NCI-H1417 (cell line): ENCODE data around the gene DGKZ.

Experiments used
- DNase-seq, 3 experiments: peaks; one replicate each; lab custom pipeline; 2025; lab: John Stamatoyannopoulos, UW

DGKZ gene

DNA sequence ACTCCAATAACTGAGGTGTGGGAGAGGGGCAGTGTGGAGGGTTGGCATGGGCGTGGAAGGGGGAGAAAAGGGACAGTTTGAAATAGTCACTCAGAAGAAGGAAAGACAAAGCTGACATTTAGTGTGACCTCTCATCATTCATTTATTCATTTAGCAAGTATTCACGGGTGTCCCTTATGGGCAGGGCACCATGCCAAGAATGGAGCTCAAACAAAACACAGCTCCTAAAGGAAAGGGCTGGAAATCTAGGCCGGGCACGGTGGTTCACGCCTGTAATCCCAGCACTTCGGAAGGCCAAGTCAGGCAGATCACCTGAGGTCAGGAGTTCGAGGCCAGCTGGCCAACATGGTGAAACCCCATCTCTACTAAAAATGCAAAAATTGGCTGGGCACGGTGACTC is 19.4 kb upstream of the DGKZ start:
- DNase-seq = no peak

- DNase-seq = no peak
Measured at GRCh38 chr11:46330154-46330553, 17.1 kb upstream of the DGKZ start.

DNA sequence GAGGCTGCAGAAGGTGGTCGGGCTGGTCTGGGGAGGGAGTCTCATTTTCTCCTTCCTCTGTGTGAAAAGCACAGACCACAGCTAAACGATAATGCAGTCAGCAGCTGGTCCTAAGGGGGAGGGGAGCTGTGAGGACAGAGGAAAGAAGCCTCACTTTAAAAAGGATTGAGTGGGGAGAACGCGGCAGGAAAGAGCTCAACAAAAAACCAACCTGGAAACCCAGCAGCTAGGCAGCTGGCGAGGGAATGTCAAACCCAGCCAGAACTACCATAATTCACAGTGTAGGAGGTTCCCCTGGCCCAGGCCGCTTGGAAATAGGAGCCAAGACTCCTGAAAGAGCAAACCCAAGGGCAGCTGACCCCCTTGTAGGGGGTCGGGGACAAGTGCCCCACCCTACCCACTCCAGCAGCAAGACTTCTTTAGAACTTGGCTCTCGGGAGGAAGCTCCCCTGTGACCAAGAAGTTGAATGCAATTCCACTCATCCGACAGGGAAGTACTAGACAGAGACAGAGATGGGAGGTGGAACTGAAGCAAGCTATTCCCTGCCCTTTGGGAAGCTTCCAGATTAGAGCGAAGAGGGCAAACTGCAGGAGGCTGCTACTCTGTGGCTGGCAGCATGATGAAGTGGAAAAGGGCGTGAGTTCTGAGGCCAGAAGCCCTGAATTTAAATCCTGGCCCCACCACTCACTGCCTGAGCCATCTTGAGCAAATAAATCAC is 16.5 kb upstream of the DGKZ start:
- DNase-seq = peak; percentile 57 to 89 (median 71)

- DNase-seq = no peak
Measured at GRCh38 chr11:46331282-46331984, 15.8 kb upstream of the DGKZ start.

- no peak for DNase-seq
Measured at GRCh38 chr11:46332093-46332567, 15.1 kb upstream of the DGKZ start.

- peak in 2 of 3 experiments; percentile 72 to 76 for DNase-seq
Measured at GRCh38 chr11:46332568-46333393, 14.5 kb upstream of the DGKZ start.

GRCh38 chr11:46333394-46333947 is 13.8 kb upstream of the DGKZ start:
- peak in 2 of 3 experiments; percentile 71 to 76 for DNase-seq

GRCh38 chr11:46334211-46334610 is 13.1 kb upstream of the DGKZ start:
- DNase-seq = no peak

DNA sequence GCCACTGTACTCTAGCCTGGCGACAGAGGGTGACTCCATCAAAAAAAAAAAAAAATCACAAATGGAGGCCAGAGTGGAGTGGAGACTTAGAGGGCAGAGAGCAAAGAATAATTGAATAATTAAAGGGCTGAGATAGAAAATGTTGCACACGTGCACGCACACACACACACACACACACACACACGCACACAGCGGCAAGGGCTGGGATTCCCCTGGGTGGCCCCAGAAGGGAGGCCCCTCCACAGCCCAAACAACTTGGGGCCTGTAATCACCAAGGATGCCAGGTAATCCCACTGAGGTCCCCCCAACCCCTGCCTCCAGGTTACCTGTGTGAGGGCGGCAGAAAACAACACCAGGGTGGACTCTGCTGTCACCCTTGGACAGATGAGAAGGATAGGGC is 12.0 kb upstream of the DGKZ start:
- no peak for DNase-seq

- DNase-seq = no peak
Measured at GRCh38 chr11:46335890-46336562, 11.2 kb upstream of the DGKZ start.

- DNase-seq = no peak
Measured at GRCh38 chr11:46336563-46337180, 10.6 kb upstream of the DGKZ start.

GRCh38 chr11:46337626-46338345 is 9.5 kb upstream of the DGKZ start:
- DNase-seq = no peak

GRCh38 chr11:46338636-46338987 is 8.7 kb upstream of the DGKZ start:
- no peak for DNase-seq

GRCh38 chr11:46338988-46339666 is 8.1 kb upstream of the DGKZ start:
- peak; percentile 55 to 99 (median 97) for DNase-seq

DNA sequence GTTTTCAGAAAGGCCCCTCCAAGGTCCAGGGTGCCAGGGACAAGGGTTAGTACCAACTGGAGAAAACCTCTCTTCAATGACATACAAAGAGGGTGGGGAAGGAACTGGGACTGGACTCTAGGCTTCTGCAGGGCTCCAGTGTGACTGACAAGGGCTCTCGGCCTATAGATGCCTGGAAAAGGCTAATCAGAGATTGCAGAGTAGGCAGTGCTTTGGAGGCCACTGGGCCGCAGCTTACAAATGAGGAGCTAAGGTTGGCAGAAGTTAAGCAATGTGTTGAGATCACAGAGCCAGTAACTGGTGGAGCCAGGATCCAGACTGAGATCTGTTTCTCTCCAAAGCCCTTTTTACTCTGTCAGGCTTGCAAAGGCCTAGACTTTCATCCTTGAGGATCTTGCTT is 7.4 kb upstream of the DGKZ start:
- peak in 1 of 3 experiments; percentile 59 for DNase-seq

GRCh38 chr11:46341454-46341853 is 5.8 kb upstream of the DGKZ start:
- DNase-seq = no peak

DNA sequence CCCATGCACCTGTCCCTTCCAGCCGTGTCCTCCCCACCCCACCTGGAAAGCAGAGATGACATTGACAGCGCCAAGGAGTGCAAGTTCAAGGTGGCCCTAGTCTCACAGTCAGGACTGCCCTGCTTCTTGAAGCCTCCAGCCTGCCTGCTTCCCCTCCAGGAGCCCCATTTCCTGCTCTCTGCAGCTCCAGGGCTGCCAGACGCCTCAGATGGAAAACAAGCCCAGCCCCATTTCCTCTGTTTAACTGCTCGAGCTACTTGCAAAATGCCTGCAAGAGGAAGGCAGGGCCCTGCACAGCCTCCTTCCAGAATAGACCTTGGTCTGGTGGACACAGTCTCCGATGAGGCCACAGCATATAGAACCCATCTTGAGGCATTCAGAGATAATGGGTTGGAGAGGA is 5.0 kb upstream of the DGKZ start:
- DNase-seq = peak in 2 of 3 experiments; percentile 19 to 26

DNA sequence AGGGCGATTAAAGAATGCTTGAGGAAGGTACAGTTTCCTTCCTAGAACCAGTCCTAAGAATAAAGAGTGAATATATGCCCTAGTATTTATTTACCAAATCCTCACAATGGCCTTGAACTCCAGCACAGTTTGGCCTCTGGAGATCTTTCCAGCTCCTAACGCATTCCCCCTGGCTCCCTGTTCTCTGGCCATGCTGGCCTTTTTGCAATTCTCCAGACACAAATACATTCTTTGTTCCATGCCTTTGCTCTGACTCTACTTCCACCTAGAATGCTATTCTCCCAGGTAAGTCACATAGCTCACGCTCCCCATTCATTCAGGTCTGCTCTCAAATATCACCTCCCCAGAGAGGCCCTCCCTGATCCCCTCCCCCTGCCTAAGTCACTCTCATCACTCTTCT is 3.7 kb upstream of the DGKZ start:
- peak in 1 of 3 experiments; percentile 29 for DNase-seq

GRCh38 chr11:46345131-46345597 is 2.1 kb upstream of the DGKZ start:
- DNase-seq = peak; percentile 30 to 83 (median 49)
